GM10266 (cell line): ENCODE data around the gene OR7G2.
"Not testable (repeated sequence)": the region's sequence is repeated elsewhere in the genome, so short reads cannot be mapped to it uniquely, and the experiment has no call there.

ENCODE experiments used
- DNase-seq: peaks from one replicate; pipeline ENCODE4 v3.0.0; 2012; ENCODE audit errors: extremely low spot score
- TF ChIP-seq, protein P1 (sequence below): IDR thresholded peaks from 2 replicates; pipeline ENCODE4 v1.5.1; 2012; ENCODE audit warnings: mild to moderate bottlenecking, low read depth; ENCODE audit not compliant: control insufficient read depth, insufficient read depth; ENCODE audit errors: missing control alignments

OR7G2 gene

DNA sequence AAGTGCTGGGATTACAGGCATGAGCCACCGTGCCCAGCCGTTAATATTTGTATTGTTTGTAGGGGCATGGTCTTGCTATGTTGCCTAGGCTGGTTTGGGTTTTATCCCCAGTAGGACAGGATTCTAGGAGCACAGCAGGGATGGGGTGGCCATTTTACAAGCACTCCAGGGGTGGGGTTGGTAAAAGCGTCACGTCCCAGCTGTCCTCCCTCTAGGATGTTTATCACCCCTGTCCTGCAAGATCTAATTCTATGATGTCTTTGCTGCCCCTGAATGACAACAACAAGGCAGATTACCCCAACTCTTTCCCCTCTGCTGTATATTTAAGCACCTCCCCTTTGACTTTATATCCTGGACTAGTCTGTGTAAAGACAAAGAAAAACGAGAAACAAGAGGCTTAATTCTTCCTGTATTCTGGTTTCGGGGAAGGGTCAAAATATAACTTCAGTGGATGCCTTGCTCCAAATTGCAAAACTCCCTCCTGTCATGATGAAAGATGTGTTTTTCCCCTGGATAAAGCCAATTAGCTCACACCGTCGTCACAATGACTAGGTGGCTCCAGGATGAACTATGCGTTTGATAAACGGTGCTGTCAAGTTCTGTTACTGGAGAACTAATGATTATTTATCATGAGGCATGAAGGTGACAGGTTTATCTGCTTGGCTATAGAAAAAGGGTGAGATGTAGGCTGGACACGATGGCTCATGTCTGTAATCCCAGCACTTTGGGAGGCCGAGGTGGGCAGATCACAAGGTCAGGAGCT lies 48.2 kb downstream of the OR7G2 start:
- no peak for DNase-seq
- TF ChIP-seq, protein P1, sequence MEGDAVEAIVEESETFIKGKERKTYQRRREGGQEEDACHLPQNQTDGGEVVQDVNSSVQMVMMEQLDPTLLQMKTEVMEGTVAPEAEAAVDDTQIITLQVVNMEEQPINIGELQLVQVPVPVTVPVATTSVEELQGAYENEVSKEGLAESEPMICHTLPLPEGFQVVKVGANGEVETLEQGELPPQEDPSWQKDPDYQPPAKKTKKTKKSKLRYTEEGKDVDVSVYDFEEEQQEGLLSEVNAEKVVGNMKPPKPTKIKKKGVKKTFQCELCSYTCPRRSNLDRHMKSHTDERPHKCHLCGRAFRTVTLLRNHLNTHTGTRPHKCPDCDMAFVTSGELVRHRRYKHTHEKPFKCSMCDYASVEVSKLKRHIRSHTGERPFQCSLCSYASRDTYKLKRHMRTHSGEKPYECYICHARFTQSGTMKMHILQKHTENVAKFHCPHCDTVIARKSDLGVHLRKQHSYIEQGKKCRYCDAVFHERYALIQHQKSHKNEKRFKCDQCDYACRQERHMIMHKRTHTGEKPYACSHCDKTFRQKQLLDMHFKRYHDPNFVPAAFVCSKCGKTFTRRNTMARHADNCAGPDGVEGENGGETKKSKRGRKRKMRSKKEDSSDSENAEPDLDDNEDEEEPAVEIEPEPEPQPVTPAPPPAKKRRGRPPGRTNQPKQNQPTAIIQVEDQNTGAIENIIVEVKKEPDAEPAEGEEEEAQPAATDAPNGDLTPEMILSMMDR: no peak

DNA sequence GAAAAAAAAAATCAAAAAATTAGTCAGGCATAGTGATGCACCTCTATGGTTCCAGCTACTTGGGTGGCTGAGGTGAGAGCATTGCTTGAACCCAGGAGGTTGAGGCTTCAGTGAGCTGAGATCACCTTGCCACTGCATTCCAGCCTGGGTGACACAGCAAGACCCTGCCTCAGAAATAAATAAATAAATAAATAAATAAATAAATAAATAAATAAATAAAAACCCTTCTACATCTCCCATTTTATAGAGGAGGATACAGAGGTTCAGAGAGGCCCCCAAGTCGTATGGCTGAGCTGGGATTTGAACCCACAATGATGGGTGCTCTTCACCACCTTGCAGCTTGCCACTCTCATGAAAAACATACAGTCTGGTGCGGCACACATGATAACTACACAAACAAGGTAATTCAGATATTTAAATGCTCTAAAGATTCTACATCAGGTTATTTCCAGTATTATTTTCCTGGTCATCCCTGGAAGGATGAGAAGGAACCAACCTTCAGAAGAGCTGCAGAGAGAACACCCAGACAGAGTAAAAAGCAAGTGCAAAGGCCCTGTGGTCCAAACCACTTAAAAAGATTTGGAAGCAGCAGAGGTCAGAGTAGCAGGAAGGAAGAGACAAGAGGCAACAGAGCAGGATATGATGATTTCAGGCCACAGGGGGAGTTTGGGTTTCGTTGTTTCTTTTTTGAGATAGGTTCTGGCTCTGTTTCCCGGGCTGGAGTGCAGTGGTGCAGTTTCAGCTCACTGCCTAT lies 49.6 kb downstream of the OR7G2 start:
- TF ChIP-seq, protein P1: no peak

DNA sequence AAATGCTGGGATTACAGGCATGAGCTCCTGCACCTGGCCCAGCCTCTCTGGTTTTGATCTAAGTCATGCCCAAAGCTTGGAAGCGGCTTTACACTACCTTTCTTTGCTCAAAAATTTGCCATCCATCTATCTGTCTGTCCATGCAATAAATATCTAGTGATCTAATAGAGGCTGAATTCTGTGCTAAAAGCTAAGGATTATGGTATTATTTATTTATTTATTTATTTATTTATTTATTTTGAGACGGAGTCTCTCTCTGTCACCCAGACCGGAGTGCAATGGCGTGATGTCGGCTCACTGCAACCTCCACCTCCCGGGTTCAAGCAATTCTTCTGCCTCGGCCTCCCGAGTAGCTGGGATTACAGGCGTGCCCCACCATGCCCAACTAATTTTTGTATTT lies 51.1 kb downstream of the OR7G2 start:
- DNase-seq: not testable (repeated sequence)

More for the DNA sequence above, 49.6 kb downstream of the OR7G2 start:
- DNase-seq: no peak

DNA sequence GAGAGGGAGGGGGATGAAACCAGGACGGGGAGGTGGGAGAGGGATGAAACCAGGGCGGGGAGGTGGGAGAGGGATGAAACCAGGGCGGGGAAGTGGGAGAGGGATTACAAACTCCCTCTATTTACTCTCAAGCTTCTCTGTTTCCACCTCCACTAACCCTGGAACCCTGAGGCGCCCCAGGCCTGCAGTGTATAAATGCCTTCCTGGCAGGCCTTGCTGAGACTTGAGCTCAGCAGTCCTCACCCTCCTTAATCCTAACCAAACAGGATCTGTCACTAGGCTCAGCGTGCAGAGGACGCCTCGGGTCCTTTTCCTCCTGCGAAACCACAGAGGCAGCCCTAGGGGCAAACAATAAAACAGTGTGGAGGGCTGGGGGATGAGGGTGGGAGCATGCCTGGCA lies 52.5 kb downstream of the OR7G2 start:
- TF ChIP-seq, protein P1: no peak
- no peak for DNase-seq

DNA sequence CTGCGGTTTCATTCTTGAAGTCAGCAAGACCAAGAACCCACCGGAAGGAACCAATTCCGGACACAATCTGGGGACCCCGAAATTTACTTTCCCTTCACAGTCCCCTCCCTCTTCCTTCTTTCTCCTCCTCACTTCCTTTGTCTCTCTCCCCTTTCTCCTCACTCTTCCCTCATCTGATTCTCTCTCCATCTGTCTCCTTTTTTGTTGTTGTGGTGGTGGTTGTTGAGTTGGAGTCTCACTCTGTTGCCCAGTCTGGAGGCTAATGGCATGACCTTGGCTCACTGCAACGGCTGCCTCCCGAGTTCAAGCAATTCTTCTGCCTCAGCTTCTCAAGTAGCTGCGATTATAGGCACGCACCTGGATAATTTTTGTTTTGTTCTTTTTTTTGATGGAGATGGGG lies 53.1 kb downstream of the OR7G2 start:
- TF ChIP-seq, protein P1: no peak

DNA sequence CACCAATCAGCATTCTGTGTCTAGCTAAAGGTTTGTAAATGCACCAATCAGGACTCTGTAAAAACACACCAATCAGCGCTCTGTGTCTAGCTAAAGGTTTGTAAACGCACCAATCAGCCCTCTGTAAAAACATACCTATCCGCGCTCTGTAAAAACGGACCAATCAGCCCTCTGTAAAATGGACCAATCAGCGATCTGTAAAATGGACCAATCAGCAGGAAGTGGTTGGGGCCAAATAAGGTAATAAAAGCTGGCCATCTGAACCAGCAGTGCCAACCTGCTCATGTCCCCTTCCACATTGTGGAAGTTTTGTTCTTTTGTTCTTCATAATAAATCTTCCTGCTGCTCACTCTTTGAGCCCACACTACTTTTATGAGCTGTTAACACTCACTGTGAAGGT lies 53.6 kb downstream of the OR7G2 start:
- not testable (repeated sequence) for DNase-seq

More for the DNA sequence above, 53.1 kb downstream of the OR7G2 start:
- DNase-seq: no peak

DNA sequence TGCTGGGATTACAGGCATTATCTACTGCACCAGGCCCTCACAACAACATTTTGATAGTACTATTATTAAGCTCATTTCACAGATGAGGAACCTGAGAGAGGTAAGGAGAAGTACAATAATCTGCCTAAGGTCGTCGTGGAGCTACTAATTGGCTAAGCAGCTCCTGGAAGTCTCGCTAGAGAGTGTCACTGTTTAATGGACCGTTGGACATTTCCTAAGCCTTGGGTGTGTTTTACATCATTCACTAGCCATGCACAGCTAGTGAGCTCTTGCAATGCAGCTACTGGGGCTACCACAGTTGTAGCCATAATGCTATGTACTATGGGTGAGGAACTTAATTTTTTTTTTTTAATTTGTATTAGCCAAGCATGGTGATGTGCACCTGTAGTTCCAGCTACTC lies 54.4 kb downstream of the OR7G2 start:
- TF ChIP-seq, protein P1: no peak
- no peak for DNase-seq
